GM18517 (cell line): Measurements from ENCODE around the gene ARL4C.

Experiments used
- ATAC-seq: cut with Tn5 transposase; IDR thresholded peaks from one replicate; pipeline ENCODE4 v1.9.1; 2021; ENCODE audit warnings: mild to moderate bottlenecking, moderate library complexity; ENCODE audit not compliant: unreplicated experiment

ARL4C gene, protein sequence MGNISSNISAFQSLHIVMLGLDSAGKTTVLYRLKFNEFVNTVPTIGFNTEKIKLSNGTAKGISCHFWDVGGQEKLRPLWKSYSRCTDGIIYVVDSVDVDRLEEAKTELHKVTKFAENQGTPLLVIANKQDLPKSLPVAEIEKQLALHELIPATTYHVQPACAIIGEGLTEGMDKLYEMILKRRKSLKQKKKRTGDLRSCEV

DNA sequence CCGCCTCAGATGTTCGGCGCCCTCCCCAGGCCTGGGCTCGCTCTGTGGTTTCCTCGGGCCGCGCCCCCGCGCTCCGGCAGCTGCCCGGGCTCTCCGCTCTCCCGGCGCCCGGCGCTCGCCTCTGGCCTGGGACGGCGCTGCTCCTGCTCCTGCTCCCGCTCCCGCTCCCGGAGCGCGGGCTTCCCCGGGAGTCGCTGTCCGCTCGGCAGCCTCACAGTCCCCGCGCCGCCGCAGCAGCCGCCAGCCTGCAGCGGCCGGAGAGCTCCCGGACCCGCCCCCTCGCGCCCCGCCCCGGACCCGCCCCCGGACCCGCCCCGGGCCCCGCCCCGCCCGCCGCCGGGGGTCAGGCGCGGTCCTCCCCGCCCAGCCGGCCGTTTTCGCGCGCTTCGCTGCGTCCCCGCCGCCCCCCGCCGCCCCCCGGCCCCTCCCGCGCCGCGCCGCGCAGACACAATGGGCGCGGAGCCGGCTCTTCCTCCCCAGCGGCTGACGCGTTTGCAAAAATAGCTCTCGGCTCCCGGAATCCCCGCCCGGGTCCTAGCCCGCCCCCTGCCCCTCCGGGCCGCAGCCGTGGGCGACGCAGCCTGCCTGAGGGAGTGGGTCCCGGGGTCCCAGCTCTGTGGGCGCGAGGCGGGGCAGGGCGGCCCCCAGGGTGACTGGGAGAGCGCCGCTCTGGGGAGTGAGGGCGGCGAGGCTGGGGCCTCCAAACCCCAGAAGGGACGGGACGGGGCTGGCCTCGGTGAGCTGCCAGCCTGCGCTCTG, at the start of gene ARL4C:
ARL4C (minus strand) TSS at position 247 of the 759 bp plus-strand sequence. CDS start 495 bp downstream, outside the sequence.
- ATAC-seq = peak; percentile 44

DNA sequence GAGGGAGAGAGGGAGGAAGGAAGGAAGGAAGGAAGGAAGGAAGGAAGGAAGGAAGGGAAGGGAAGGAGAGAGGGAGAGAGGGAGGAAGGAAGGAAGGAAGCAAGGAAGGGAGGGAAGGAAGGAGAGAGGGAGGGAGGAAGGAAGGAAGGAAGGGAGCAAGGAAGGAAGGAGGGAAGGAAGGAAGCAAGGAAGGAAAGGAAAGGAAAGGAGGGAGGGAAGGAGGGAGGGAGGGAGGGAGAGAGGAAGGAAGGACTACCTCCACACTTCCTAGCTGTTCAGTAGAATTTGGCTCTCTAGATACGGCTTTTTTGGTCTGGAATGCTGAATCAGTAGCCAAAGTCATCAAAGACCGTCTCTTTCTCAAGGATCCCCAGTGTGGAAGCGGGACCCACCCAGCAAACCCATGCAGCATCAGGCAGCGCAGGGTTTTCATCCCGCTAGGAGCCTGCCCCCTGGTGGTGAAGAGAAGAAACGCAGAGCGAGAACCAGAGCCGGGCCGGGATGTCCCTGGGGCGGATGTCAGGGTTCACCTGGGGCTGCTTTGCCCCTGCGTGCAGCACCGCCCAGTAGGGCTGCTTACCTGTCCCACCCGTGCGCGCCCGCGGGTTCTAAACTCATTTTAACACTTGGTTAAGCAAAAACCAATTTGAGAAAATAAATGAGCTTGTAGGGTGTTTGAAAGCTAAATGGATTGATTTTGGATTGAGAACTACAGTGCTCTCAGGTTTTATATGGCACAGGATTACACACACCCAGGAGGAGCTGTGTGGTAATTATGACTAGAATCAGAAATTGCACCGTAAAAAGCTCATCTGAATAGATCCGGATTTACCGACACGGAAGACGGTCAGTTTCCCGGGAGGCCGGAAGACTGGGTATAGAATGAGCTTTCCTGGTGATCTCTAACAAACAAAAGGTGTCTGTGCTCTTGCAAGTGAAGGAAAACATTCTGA, 48.1 kb upstream of the ARL4C start:
- no peak for ATAC-seq

DNA sequence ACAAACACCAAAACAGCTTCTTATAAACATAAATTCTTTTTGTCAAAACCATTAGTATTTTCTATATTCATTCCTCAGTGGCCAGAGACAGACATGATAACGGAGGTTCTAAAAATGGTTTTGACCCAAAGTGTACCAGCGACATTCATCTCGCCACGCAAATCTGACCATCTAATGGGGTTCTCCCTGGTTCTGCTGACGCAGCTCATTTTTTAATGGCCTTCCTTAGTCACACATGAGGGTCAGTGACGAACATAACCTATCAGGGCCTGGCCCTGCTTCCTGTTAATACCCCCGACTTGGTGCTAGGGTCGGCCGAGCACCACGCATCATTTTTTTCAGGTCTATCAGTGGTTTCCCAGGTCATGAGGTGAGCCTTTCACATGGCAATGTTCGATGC, 45.9 kb upstream of the ARL4C start:
- ATAC-seq = no peak

DNA sequence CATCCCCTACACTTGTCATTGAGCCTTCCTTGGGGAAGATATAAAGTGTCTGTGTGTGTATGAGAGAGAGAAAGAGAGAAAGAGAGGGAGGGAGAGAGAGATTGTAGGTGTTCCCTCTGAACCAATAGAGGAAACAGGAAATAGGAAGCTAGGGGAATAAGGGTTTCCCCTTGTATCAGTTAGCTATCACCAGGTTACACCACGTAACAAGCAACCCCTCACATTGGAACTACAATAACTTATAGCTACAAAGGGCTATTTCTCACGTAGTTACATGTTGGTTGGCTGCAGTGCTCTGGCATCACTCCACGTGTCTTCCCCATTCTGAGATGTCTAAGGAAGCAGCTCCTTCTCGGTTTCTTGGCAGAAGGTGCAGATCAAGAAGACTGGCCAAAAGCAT, 41.0 kb upstream of the ARL4C start:
- ATAC-seq = no peak

DNA sequence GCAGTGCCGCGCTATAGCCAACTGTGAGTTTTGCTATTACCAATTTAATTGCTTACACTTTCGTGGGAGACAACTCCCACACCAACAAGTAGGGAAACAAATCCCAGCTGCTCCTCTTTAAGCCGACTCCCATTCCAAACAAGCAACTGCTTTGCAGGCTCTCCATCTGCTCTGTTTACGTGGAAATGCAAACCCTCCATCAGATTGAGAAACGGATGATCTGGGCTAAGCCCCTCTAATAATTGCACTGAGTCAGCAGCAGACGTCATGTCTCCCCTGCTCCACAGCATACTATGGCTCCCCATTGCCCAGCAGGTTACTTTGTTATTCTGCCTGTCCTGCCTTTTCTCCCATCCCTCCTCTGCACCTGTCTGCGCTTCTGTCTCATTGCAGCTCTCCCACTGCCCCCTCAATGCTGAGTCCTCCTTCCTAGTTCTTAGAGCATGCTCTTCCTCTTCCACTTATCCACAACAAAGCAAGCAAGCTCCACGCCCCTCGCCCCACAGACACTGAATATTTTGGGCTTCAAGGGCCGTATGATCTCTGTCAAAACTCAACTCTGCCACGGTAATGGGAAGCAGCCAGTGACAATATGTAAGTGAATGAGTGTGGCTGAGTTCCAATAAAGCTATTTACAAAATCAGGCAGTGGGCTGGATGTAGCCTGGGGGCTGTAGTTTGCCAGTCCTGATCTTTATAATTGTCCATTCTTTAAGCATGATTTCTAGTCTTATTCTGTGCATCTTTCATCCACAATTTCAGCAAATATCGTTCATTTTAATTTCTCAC, 39.5 kb upstream of the ARL4C start:
- no peak for ATAC-seq

DNA sequence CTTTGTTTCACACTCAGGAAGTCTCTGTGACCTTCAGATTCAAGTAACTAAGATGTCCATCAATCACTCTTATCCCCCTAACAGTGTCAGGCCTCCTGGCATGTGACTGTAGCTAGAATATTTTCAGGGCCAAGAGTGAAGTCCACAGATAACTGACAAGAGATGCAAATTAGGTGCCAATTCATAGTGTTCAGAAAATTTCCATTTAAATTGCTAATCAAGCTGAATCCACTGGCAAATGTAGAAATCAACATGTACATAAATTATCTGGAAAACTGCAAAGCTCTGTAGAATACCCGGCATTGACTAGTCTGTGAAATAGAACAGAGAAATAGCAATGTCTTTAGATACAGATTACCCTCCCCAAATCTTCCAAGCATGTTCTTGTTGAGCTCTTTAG, 38.6 kb upstream of the ARL4C start:
- ATAC-seq = no peak

DNA sequence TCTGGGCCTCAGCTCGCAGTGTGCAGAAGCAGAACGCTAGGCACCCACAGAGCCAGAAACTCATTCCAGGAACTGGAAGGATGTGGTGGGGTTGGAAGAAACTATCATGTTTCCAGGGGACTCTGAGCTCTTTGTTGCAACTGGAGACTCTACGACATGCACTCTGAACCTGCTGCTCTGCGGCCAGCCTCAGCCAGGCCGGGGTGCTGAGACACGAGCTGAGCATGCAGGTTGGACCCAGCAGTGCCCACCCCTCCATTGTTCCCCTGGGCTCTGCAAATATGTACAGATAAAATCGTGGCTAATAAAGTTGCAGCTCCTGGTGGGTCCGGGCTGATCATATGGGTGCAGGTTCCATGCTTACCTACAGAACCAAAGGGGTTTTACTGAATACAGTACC, 37.6 kb upstream of the ARL4C start:
- no peak for ATAC-seq

DNA sequence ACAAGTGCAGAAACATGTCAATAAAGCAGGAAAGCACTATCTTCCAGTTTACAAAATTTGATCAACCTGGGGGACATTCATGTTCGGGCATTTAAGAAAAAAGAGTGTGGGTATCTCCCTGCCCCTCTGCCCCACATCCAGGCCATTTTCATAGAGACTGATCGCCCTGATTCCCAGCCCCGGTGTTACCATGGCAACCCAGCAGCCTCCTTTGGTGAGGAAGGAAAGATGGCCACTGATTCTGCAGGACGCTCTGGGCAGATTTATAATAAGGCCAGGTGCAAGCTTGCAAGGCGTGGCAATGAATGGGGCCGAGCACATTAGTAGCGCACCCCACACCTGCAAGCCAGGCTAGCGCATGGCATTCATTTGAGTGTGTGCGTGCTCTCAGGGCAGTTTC, 36.7 kb upstream of the ARL4C start:
- no peak for ATAC-seq

DNA sequence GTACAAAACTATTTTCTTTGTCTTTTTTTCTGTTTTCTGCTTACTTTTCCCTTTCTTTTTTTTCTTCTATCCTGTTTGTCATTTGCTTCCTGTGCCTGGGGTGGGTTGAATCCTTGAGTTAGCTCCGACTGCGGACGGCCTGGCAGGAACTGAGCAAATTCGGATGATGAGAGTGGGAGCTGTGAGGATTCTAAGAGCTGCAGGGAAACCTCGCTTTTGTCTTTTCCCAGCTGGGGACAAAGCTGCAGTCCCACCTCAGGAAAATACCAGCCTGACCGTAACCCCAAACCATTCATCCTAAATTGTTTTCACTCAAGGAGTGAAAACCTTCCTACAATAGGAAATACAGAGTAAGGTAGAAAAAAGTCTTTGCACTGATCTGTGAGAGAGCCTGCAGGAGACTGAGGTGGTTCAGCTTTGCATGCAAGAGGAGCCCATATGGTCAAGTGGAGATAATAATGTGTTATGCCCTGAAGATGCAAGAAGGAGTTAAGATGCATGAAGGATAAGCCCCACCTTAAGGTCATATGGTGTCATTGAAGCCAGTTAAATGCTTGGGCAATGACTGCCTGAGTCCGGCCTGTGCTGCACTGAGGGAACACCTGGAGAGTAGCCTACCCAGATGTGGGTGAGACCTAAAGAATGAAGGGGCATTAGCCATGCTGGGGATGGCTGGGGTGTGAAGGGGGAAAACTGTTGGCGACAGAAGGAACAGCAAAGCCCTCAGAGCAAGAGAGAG, 31.7 kb upstream of the ARL4C start:
- ATAC-seq = no peak

DNA sequence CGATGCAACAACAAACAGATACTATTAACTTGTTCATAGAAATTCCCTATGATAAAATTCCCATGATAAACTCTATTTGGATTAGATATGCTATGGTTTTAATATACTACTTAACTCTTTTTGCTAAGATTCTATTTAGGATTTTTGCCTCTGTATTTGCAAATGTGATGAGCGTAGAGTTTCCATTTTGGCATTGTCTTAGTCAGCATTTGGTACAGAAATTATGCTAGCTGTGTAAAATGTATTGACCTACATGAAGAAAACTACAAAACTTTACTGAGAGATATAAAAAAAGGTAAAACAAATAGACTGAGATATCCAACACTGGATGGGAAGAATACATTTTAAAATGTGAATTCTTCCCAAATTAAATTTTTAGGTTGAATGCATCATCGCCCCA, 29.8 kb upstream of the ARL4C start:
- no peak for ATAC-seq

DNA sequence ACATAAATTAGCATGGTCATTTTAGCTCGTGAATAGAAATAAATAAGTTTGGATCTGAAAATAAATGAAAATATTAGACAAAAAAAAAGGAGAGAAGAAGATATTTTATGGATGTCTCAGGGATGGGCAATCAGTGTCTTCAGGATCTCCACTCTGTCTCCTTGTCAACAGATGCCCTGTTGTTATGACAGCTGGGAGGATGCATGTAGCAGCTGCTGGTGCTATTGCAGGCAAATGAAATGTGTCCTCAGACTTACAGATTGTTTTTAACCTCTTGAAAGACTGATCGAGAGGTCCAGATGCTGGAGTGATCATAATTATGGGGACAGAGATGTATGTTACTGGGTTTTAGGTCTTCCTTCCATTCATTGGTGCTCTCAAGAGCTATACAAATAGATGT, 24.7 kb upstream of the ARL4C start:
- no peak for ATAC-seq

DNA sequence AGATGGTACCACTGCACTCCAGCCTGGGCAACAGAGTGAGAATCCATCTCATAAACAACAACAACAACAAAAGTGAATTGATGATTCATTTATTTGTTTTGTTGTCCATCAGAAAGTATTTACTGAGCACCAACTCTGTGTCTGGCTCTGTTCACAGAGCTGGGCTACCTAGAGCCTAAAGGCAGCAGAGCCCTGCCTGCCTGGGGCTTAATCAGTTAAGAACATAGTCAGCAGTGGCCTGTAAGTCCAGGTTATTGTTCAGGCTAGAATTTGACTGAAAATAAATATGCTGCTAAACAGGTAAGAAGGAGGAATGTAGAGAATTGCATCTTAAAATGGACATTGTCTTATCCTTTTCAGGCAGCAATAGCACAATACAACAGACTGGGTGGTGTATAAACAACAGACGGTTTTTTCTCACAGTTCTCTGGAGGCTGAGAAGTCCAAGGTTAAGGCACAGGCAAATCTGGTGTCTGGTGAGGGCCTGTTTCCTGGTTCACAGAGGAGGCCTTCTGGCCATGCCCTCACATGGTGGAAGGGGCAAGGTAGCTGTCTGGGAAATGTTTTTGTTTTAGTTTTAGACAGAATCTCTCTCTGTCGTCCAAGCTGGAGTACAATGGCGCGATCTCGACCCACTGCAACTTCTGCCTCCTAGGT, 22.2 kb upstream of the ARL4C start:
- no peak for ATAC-seq

DNA sequence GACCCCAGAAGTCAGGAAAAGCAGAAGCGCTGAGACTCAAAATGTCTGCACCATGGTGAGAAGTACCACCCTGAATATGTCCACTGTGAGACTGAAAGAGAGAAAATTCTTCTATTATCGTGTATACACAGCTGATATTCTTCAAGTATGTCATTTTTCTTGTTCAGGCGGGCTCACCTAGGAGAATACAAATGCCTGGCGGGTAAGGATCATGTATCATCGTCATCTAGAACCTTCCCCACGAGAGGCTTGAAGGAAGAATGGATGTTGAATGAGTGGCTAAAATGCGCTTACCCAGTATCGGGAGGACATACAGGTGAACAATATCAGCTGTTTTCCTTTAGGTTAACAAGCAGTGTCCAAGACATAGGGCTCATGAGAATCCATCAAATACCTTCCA, 21.1 kb upstream of the ARL4C start:
- no peak for ATAC-seq

DNA sequence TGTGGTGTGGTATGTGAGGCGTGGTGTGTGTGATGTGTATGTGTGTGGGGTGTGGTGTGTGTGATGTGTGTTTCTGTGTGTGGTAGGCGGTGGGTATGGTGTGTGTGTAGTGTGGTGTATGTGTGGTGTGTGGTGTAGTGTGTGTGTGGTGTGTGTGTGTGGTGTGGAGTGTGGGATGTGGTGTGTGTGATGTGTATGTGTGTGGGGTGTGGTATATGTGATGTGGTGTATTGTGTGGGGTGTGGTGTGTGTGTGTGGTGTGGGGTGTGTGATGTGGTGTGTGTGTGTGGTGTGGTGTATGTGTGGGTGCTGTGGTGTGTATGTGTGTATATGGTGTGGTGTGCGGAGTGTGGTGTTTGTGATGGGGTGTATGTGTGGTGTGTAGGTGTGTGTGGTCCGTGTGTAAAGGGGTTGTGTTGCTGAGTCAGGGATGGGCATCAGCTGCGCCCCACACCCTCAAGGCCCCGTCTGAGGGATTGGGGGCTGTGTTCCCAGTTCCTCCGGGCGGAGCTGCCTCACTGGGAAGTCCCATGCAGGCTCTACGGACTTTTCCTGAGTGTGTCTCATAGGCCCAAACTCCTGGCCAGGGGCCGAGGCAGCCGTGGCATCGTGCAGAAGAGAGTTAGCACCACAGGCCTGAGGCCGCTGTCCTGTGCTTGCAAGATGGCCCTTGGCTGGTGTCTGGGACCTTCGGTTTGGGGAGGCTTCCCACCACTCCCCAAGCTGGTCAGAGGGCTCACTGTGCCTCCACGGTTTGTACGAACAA, 18.2 kb upstream of the ARL4C start:
- no peak for ATAC-seq

DNA sequence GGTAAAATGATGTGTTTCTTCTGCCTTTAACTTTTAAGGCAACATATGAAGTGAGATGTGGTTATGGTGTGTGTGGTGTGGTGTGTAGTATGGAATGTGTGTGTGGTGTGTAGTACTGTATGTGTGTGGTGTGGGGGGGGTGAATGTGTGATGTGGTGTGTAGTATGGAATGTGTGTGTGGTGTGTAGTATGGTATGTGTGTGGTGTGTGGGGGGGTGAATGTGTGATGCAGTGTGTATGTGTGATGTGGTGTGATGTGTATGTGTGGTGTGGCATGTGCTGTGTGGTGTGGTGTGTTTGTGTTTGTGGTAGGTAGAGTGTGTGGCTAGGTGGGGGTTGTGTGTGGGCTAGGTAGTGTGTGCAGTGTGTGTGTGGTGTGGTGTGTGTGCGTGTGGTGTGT, 17.2 kb upstream of the ARL4C start:
- ATAC-seq = no peak

DNA sequence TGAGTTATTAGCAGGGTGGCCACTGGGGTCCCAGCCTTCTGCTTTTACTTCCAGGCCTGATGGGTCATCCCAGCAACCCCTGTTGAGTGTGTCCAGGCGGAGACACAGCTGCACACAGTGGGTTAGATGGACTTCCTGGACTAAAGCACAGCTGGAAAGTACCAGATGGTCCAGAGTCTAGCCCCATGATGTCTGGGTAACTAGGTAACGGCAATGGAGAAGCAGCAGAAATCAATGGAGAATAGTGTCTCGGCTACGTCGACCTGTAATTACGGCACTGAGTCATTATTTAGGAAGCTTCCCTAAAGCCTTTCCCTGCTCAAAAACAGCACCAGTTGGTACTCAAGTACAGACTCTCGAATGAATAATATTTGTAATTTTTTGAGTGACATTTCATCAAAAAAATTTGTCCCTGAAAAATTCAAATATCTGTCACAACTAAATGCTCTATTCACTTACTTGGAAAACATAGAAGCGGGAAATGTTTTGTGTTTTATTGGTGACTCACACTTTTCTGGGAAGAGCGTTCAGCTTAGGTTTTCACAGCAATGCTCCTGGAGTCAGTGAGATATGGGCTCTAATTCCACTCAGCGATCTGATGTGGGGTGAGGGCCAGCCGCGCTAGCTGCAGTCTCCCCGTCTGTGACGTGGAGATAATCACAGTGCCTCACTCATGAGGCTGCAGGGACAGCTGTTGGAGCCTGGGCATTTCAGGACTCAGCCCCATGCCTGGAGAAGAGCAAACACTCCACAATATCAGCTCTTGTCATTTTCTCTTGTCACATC, 16.2 kb upstream of the ARL4C start:
- ATAC-seq = no peak

DNA sequence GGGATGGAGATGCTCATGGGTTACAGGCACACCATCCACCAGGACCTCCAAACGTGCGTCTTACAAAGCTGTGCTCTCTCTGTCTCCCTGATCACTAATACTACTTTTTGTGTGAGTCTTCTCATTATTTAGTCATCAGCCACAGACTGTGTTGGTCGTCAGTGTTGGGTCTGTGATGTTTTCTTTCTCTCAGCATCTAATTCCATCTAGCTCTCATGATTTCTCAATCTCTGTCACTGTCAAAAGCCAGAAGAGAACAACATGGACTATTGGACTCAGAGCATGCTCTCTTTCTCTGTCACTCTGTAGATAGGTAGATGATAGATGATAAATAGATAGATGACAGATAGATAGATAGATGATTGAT, 6.0 kb upstream of the ARL4C start:
- no peak for ATAC-seq

DNA sequence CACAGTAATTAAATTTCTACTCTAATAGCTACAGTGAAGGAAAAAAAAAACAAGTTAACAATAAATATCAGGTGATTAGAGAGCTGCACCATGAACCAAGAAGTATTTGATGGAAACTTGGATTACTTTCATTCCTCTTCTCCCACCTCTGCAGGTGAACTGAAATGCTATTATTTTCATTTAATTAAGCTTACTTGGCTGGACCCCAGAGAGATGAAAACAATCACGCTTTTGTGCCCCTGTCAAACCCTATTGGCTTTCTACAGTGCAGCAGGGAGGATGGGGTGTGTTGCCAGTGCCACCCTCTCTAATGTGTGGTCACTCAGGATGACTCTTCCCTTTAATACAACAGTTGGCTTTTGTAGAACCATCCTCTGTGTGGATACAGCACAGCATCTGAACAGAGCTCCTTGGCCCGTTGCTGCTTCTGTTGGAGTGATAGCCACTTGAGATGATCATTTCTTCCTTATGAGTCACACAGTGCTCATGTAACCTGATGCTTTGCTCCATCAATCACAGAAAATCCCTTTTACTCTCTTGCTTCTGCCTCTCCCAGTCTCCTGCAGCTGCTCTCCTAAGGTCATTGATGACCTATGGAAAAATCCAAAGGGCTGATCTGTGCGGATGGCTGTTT, 5.5 kb upstream of the ARL4C start:
- no peak for ATAC-seq
